ENCODE data around the gene SIVA1. TPM values are rescaled to one million over a fixed set of nuclear protein-coding genes. Genes with fewer than 3 reads are reported as not detected.

Gene SIVA1
- total and polyA plus RNA-seq, 2 of the 4 experiments (the other 2 are of a cell fraction): 166 to 184 TPM

GRCh38 chr14:104729835-104730181, 23.1 kb upstream of the SIVA1 start:
- Histone ChIP-seq H2AFZ (replicated peaks; ENCODE audit: low read length, poor library complexity) (no peak overlapping the region), H2AK9ac (replicated peaks; ENCODE audit: low read depth, low read length, poor library complexity) (peak overlapping the region; percentile 28), H2BK120ac (ENCODE audit: low read depth, low read length) (no peak overlapping the region), H3K9me3 (ENCODE audit: control insufficient read depth, insufficient read depth, low read length) (no peaks in the 10 kb centered on the region), H3K56ac (ENCODE audit: extremely low read depth, insufficient read depth, low read length) (no peak overlapping the region), H3K23ac (ENCODE audit: low read depth, low read length) (no peak overlapping the region), H2AK5ac (ENCODE audit: low read depth, low read length) (no peak overlapping the region), H3K4me1 (ENCODE audit: control insufficient read depth, insufficient read depth, low read length) (peaks cover 2% of the 10 kb centered on the region; the same call in 1 of the 2 replicates), H3K79me1 (ENCODE audit: low read depth in 1 of 2, low read length in 2 of 2) (no peaks in the 10 kb centered on the region), H2BK15ac (ENCODE audit: low read depth, low read length) (no peak overlapping the region), H3K9ac (ENCODE audit: low read depth, low read length) (no peak overlapping the region), H2BK5ac (ENCODE audit: low read depth, low read length, poor library complexity, severe bottlenecking) (no peak overlapping the region), H4K91ac (ENCODE audit: insufficient read depth, low read depth, low read length) (no peak overlapping the region), H3K4ac (ENCODE audit: low read depth, low read length) (no peak overlapping the region), H2BK20ac (ENCODE audit: low read depth, low read length) (no peak overlapping the region), H3K27me3 (ENCODE audit: control insufficient read depth, insufficient read depth, low read length) (no peaks in the 10 kb centered on the region; the same call in 1 of the 2 replicates), H3K14ac (replicated peaks; ENCODE audit: low read depth, low read length) (no peak overlapping the region), H3K4me2 (ENCODE audit: low read depth, low read length) (no peak overlapping the region), H4K20me1 (ENCODE audit: insufficient read depth, low read length) (no peaks in the 10 kb centered on the region), H4K8ac (ENCODE audit: low read depth in 2 of 2, low read length in 2 of 2) (no peak overlapping the region), H4K5ac (ENCODE audit: low read depth, low read length) (no peak overlapping the region), H3K27ac (ENCODE audit: insufficient read depth, low read length) (no peak overlapping the region), H3K9me1 (ENCODE audit: insufficient read depth, low read length) (no peaks in the 10 kb centered on the region), H3K18ac (ENCODE audit: low read depth, low read length) (no peak overlapping the region), H3K36me3 (ENCODE audit: control insufficient read depth, insufficient read depth, low read length) (no peaks in the 10 kb centered on the region), H3K4me3 (ENCODE audit: insufficient read depth, low read depth, low read length) (no peak overlapping the region)
- intact Hi-C loops (cut with micrococcal nuclease): no loop called here
- BruUV-seq (replicated peaks): no TSS peak
- no peak for DNase-seq
- in situ Hi-C loops (cut with MboI; ENCODE audit: low sequenced_read_pairs): no loop called here
- whole genome bisulfite sequencing, 2 experiments (ENCODE audit: extremely low coverage in 2 of 2, insufficient read length in 1 of 2): no CpG with 5 or more reads among the region's 16 CpGs
- no peak for ATAC-seq (ENCODE audit: low read depth)
- dilution Hi-C loops (cut with HindIII; ENCODE audit: low sequenced_read_pairs, unreplicated experiment): no loop called here
- TF ChIP-seq POLR2A (IDR thresholded peaks at IDR 0.05; ENCODE audit: low read depth, low read length) (no peak), MAZ (IDR thresholded peaks at IDR 0.05; ENCODE audit: borderline replicate concordance, low read depth, low read length) (no peak), CHD1 (IDR thresholded peaks at IDR 0.05; ENCODE audit: low read depth, low read length) (no peak), MAFK (IDR thresholded peaks at IDR 0.05; ENCODE audit: low read depth, low read length) (no peak), RCOR1 (IDR thresholded peaks at IDR 0.05; ENCODE audit: insufficient replicate concordance, low read length) (no peak)
- ChIA-PET POLR2A (ENCODE audit: unreplicated experiment) (no interaction called here), CTCF (interaction anchor here (0.6 kb wide), 1 partner anchor 10 kb away, joined by 5 read pairs; no protein-coding TSS in a partner anchor)
